HepG2 (cell line): ENCODE data around the gene MCRS1. TPM values are rescaled to one million over a fixed set of nuclear protein-coding genes. Genes with fewer than 3 reads are reported as not detected.

Experiments used
- GPBP1L1 ChIP-seq: sonication (generic); formaldehyde crosslinking; IDR thresholded peaks from 2 replicates; pipeline ENCODE4 v1.5.0; 2020; ENCODE audit warnings: mild to moderate bottlenecking, missing genetic modification reagents
- HINFP ChIP-seq: sonication (generic); formaldehyde crosslinking; IDR thresholded peaks from 2 replicates; pipeline ENCODE4 v1.4.0; 2020; ENCODE audit warnings: low read depth, mild to moderate bottlenecking, missing genetic modification reagents
- MIER3 ChIP-seq: IDR thresholded peaks from 2 replicates; pipeline ENCODE4 v1.6.1; 2016; ENCODE audit warnings: missing compliant biosample characterization, borderline replicate concordance
- NFKBIZ ChIP-seq: IDR thresholded peaks from 2 replicates; pipeline ENCODE4 v1.6.1; 2018; ENCODE audit warnings: missing genetic modification reagents, missing compliant biosample characterization
- NFYB ChIP-seq: sonication (generic); formaldehyde crosslinking; IDR thresholded peaks from 2 replicates; pipeline ENCODE4 v1.4.0; 2020; ENCODE audit warnings: missing genetic modification reagents
- PAXIP1 ChIP-seq: sonication (generic); formaldehyde crosslinking; conservative IDR thresholded peaks from 2 replicates; pipeline ENCODE4 v1.4.0; 2020; ENCODE audit warnings: mild to moderate bottlenecking, missing genetic modification reagents, moderate library complexity
- RORA ChIP-seq: sonication (generic); formaldehyde crosslinking; IDR thresholded peaks from 2 replicates; pipeline ENCODE4 v1.5.0; 2020; ENCODE audit warnings: mild to moderate bottlenecking, missing genetic modification reagents, moderate library complexity
- SKI ChIP-seq: fragments of 450-650 bp; IDR thresholded peaks from one replicate; pipeline ENCODE4 v1.6.1; 2018; ENCODE audit warnings: mild to moderate bottlenecking; ENCODE audit not compliant: partially characterized antibody
- TARDBP ChIP-seq: sonication (generic); formaldehyde crosslinking; IDR thresholded peaks from 2 replicates; pipeline ENCODE4 v1.8.0; 2022; ENCODE audit warnings: mild to moderate bottlenecking, missing genetic modification reagents
- TGIF2 ChIP-seq: IDR thresholded peaks from 2 replicates; pipeline ENCODE4 v1.6.1; 2016; ENCODE audit warnings: control low read depth, missing compliant biosample characterization
- ZBTB3 ChIP-seq: sonication (generic); formaldehyde crosslinking; IDR thresholded peaks from 2 replicates; pipeline ENCODE4 v1.4.0; 2020; ENCODE audit warnings: low read depth, mild to moderate bottlenecking, moderate library complexity, missing genetic modification reagents, borderline replicate concordance
- ZBTB7B ChIP-seq: sonication (generic); formaldehyde crosslinking; IDR thresholded peaks from 2 replicates; pipeline ENCODE4 v1.4.0; 2020; ENCODE audit warnings: missing genetic modification reagents
- ZNF101 ChIP-seq: sonication (generic); formaldehyde crosslinking; IDR thresholded peaks from 2 replicates; pipeline ENCODE4 v1.4.0; 2020; ENCODE audit warnings: mild to moderate bottlenecking, low read depth, missing genetic modification reagents, borderline replicate concordance
- ZNF207 ChIP-seq: fragments of 450-650 bp; IDR thresholded peaks from 2 replicates; pipeline ENCODE4 v1.6.1; 2016; ENCODE audit warnings: antibody characterized with exemption, borderline replicate concordance
- ZNF570 ChIP-seq: sonication (generic); formaldehyde crosslinking; IDR thresholded peaks from 2 replicates; pipeline ENCODE4 v1.4.0; 2020; ENCODE audit warnings: mild to moderate bottlenecking, missing genetic modification reagents, borderline replicate concordance
- polyA plus RNA-seq, 8 experiments: library from polyadenylated mRNA; depleted of rRNA in 3 of 8; stranded (reverse) in 7 of 8; unstranded in 1 of 8; fragments of >200 nt; fragmentation: Illumina TruSeq in 4 of 8; extraction: Trizol in 4 of 8; gene quantifications; 2 replicates each; pipeline versions ENCODE4 v1.2.1 to v1.2.3, GENCODE V29; 2011 to 2016; ENCODE audit warnings: low read depth in 4 of 8, missing spikeins in 1 of 8, mixed read lengths in 1 of 8; ENCODE audit not compliant: insufficient read depth in 1 of 8
- total RNA-seq, 5 experiments: library from RNA; depleted of rRNA; stranded (reverse); fragments of >200 nt; fragmentation: Illumina TruSeq; extraction: Trizol; gene quantifications; 2 replicates each; pipeline ENCODE4 v1.2.3, GENCODE V29; 2016; ENCODE audit warnings: low read depth in 1 of 5
- TF ChIP-seq, protein P1 (sequence below): IDR thresholded peaks from 2 replicates; pipeline ENCODE4 v1.6.1; 2016
- TF ChIP-seq, protein P2 (sequence below): sonication (generic); IDR thresholded peaks from 2 replicates; pipeline ENCODE4 v1.6.1; 2016; ENCODE audit warnings: low read depth, borderline replicate concordance

MCRS1 gene
- total and polyA plus RNA-seq, 2 of the 13 experiments (the other 11 are each of a cell fraction or from before 2014, with no cell fraction given), result 51.0 to 66.3 TPM

DNA sequence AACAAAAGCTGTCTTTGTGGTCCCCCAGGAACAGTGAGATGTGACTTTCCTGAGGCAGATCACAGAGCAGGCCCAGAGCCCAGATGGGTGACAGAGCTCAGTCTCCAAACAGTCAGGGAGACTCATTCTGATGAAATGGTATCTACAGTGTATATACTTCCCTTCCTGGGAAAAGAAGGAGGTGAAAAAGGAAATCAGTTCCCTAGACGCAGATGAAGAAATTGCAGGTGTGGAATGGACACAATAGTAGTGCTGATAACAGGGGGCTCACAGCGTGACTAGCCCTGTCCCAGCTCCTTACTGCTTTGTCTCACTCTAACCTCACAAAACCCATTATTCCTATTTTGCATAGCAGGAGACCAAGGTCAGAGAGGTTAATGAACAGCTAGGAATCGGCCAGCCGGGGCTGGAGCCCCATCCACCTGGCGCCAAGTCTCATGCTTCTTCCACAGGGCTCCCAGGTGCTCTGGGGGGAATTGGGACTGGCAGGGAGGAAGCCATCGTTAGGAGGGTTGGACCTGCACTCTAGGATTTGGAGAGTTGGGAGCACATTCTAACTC, 17.2 kb downstream of the MCRS1 start (continued):
- TF ChIP-seq PAXIP1 (CRISPR knock-in tag) (peak; percentile 71), NFYB (CRISPR knock-in tag) (no peak), TGIF2 (0 out of 2 replicates have a peak, but pooled peaks have one; percentile 19), ZNF207 (no peak), ZNF570 (CRISPR knock-in tag) (no peak), NFKBIZ (CRISPR knock-in tag) (no peak), ZNF101 (CRISPR knock-in tag) (no peak), ZBTB7B (no peak), RORA (CRISPR knock-in tag) (no peak), GPBP1L1 (CRISPR knock-in tag) (no peak), SKI (no peak), MIER3 (CRISPR knock-in tag) (no peak), HINFP (no peak), ZBTB3 (CRISPR knock-in tag) (no peak), TARDBP (CRISPR knock-in tag) (no peak)
- TF ChIP-seq, protein P1, sequence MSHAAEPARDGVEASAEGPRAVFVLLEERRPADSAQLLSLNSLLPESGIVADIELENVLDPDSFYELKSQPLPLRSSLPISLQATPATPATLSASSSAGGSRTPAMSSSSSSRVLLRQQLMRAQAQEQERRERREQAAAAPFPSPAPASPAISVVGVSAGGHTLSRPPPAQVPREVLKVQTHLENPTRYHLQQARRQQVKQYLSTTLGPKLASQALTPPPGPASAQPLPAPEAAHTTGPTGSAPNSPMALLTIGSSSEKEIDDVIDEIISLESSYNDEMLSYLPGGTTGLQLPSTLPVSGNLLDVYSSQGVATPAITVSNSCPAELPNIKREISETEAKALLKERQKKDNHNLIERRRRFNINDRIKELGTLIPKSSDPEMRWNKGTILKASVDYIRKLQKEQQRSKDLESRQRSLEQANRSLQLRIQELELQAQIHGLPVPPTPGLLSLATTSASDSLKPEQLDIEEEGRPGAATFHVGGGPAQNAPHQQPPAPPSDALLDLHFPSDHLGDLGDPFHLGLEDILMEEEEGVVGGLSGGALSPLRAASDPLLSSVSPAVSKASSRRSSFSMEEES, result 0 out of 2 replicates have a peak, but pooled peaks have one; percentile 11
- TF ChIP-seq, protein P2, sequence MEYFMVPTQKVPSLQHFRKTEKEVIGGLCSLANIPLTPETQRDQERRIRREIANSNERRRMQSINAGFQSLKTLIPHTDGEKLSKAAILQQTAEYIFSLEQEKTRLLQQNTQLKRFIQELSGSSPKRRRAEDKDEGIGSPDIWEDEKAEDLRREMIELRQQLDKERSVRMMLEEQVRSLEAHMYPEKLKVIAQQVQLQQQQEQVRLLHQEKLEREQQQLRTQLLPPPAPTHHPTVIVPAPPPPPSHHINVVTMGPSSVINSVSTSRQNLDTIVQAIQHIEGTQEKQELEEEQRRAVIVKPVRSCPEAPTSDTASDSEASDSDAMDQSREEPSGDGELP, result no peak
